Measurements from ENCODE around the gene HOXA3.

Gene HOXA3

DNA sequence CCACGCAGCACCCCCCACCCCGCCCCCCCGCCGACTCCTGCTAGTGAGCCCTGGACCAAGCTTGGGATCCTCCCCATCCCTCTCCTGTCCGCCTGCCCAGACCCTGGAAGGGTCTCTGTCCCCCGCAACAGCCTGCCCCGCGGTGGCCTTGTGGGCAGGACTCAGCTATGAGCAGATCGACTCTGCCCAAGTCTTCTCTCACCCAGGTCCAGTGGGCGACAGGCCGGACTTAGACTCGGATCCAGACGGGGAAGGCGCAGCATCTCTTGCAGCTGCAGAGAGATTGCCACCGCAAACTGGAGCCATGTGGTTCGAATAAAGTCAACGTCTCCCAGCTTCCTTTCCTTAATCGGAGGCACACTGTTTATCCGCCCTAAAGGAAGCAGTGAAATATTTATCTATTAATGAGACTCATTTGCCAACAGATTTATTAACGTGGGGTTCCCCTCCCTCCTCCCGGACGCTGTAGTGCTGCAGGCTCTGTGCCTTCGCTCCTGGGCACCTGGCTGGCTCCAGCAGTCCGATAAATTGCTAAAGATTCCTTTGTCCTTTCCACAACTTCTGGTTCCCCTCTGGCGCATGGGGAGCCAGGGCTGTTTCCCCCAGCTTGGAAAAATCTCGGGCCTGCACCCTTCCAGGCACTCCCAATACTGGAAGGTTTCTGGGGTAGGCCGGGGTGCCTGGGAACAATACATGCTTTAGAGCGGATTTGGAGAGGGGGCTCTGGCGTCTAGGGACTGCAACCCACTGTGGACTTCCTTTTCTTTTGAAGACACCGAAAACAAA is 4.7 kb upstream of the HOXA3 start:
- ChIA-PET POLR2A (interaction anchor here (0.8 to 1.4 kb wide), 3 partner anchors 8 to 470 kb away, joined by 3 read pairs; partner anchors contain the start of gene HOXA9), CTCF (interaction anchor here (0.6 to 4.9 kb wide), 16 partner anchors 8 to 1290 kb away, joined by 3 to 42 read pairs (median 4); partner anchors contain the start of genes HOXA5, HOXA6 and HOXA9)
- no peak for TF ChIP-seq CTCF (IDR thresholded peaks at IDR 0.05; ENCODE audit: insufficient read depth, low read length, missing control alignments)
- no peak for DNase-seq (ENCODE audit: low read depth, low spot score)
- peak overlapping the region; percentile 64 for H3K4me3 ChIP-seq (ENCODE audit: low read depth, low read length)

- ChIA-PET CTCF (interaction anchor here (0.8 to 4.9 kb wide), 14 partner anchors 7 to 791 kb away, joined by 3 to 42 read pairs (median 4); partner anchors contain the start of genes HOXA5, HOXA6 and HOXA9), POLR2A (interaction anchor here (0.8 to 1.4 kb wide), 3 partner anchors 9 to 469 kb away, joined by 3 read pairs; partner anchors contain the start of gene HOXA9)
- no peak for DNase-seq (ENCODE audit: low read depth, low spot score)
- peak within 1 kb of the TSS; percentile 64 for H3K4me3 ChIP-seq (ENCODE audit: low read depth, low read length)
- no peak for TF ChIP-seq CTCF (IDR thresholded peaks at IDR 0.05; ENCODE audit: insufficient read depth, low read length, missing control alignments)
Measured at GRCh38 chr7:27156508-27156898, 4.1 kb upstream of the HOXA3 start, which contains the start of gene HOXA7. HOXA7 (minus strand) TSS chr7:27156675; CDS start chr7:27156545, 130 bp downstream.

DNA sequence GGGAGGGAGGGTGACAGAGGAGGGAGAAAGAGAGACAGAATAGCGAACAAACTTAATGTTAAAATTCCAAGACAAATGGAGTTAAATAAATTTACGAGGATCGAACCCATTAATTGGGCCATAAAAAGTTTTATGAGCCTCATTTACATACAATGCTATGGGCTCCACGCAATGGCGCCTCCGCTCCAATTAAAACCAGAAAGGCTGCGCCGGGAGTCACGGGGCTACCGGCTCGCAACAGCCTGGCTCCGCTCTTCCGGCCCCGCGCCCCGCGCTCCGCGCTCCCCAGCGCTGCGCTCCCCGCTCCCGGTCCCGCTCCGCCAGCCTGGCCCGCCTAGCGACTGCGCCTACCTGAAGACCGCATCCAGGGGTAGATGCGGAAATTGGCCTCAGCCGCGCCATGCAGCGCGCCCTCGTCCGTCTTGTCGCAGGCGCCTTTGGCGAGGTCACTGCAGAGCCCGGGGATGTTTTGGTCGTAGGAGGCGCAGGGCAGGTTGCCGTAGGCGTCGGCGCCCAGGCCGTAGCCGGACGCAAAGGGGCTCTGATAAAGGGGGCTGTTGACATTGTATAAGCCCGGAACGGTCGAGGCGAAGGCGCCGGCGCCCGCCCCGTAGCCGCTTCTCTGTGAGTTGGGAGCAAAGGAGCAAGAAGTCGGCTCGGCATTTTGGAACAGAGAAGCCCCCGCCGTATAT is 3.6 kb upstream of the HOXA3 start:
- H3K4me3 ChIP-seq (ENCODE audit: low read depth, low read length): peak overlapping the region; percentile 64
- no peak for DNase-seq (ENCODE audit: low read depth, low spot score)
- TF ChIP-seq CTCF (IDR thresholded peaks at IDR 0.05; ENCODE audit: insufficient read depth, low read length, missing control alignments): no peak
- POLR2A ChIA-PET: interaction anchor here (1.0 to 1.4 kb wide), 2 partner anchors 10 to 13 kb away, joined by 3 read pairs; partner anchors contain the start of gene HOXA9
- CTCF ChIA-PET: interaction anchor here (0.8 to 4.9 kb wide), 14 partner anchors 6 to 791 kb away, joined by 3 to 42 read pairs (median 4); partner anchors contain the start of genes HOXA5, HOXA6 and HOXA9

GRCh38 chr7:27154901-27155815 is 2.8 kb upstream of the HOXA3 start:
- CTCF ChIA-PET: interaction anchor here (0.8 to 4.9 kb wide), 3 partner anchors 13 to 785 kb away, joined by 3 to 38 read pairs (median 5); partner anchors contain the start of gene HOXA5
- TF ChIP-seq CTCF (IDR thresholded peaks at IDR 0.05; ENCODE audit: insufficient read depth, low read length, missing control alignments): no peak
- POLR2A ChIA-PET: no interaction called here
- DNase-seq (ENCODE audit: low read depth, low spot score): no peak
- H3K4me3 ChIP-seq (ENCODE audit: low read depth, low read length): peak overlapping the region; percentile 64

DNA sequence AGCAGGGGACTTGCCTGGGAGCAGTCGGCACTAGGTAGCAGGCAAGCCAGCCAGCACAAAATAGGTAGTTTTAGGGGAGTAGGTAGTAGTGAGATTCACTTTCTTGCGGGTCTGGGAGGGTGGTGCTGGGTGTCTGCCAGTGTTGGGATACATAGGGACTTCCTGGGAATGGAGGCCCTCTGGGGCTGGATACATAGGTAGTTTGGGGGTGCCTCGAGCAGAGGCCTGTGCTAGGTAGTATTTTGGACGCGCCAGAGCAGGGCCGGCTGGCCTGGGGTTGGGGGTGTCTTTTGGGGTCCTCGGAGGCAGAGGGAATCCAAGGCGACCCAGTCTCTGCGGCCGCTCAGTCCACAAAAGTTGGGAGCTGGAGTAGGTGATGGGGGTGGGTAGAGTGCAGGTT is 2.0 kb upstream of the HOXA3 start:
- CTCF ChIA-PET: interaction anchor here (0.9 to 4.9 kb wide), 3 partner anchors 9 to 22 kb away, joined by 3 to 38 read pairs (median 6); partner anchors contain the start of gene HOXA5
- no peak overlapping the region for H3K4me3 ChIP-seq (ENCODE audit: low read depth, low read length)
- POLR2A ChIA-PET: no interaction called here
- DNase-seq (ENCODE audit: low read depth, low spot score): no peak
- TF ChIP-seq CTCF (IDR thresholded peaks at IDR 0.05; ENCODE audit: insufficient read depth, low read length, missing control alignments): no peak

Data from AG04449 (cell line).